Parathyroid adenoma (tissue), 2 donors: ENCODE measurements around the gene PRELP.

Experiments
- H2AFZ ChIP-seq: fragments of 300-600 bp; sonication (generic); one replicate; pipeline ENCODE4 v1.7.0; 2017; ENCODE audit warnings: antibody characterized with exemption, mild to moderate bottlenecking
- H3K27ac ChIP-seq: fragments of 300-600 bp; sonication (generic); one replicate; pipeline ENCODE4 v1.7.0; 2017
- H3K27me3 ChIP-seq: fragments of 300-600 bp; sonication (generic); one replicate; pipeline ENCODE4 v1.7.0; 2017; ENCODE audit warnings: low read length; ENCODE audit not compliant: control insufficient read depth, insufficient read depth
- H3K36me3 ChIP-seq: fragments of 300-600 bp; sonication (generic); one replicate; pipeline ENCODE4 v1.7.0; 2017; ENCODE audit warnings: low read length; ENCODE audit not compliant: control insufficient read depth, insufficient read depth
- H3K4me1 ChIP-seq: fragments of 300-600 bp; sonication (generic); one replicate; pipeline ENCODE4 v1.7.0; 2017; ENCODE audit warnings: control low read depth
- H3K4me2 ChIP-seq: fragments of 300-600 bp; sonication (generic); one replicate; pipeline ENCODE4 v1.7.0; 2017; ENCODE audit warnings: low read length
- H3K4me3 ChIP-seq: fragments of 300-600 bp; sonication (generic); one replicate; pipeline ENCODE4 v1.7.0; 2017; ENCODE audit warnings: low read depth, low read length
- H3K79me2 ChIP-seq: fragments of 300-600 bp; sonication (generic); one replicate; pipeline ENCODE4 v1.7.0; 2017; ENCODE audit warnings: control low read depth
- H3K9ac ChIP-seq: fragments of 300-600 bp; sonication (generic); one replicate; pipeline ENCODE4 v1.7.0; 2017; ENCODE audit warnings: mild to moderate bottlenecking
- H3K9me3 ChIP-seq: fragments of 300-600 bp; sonication (generic); one replicate; pipeline ENCODE4 v1.7.0; 2017; ENCODE audit warnings: low read length; ENCODE audit not compliant: control insufficient read depth
- CTCF ChIP-seq: fragments of 300-600 bp; sonication (generic); IDR thresholded peaks from one replicate; pipeline ENCODE4 v1.7.0; 2017; ENCODE audit warnings: antibody characterized with exemption, mild to moderate bottlenecking
- donor health status: primary hyperparathyroidism.

Gene PRELP

GRCh38 chr1:203480525-203481084 is 5.0 kb downstream of the PRELP start:
- Histone ChIP-seq H2AFZ (no peak overlapping the region), H3K79me2 (no peaks in the 10 kb centered on the region), H3K27ac (no peak overlapping the region), H3K9me3 (no peaks in the 10 kb centered on the region), H3K9ac (no peak overlapping the region), H3K4me3 (no peak overlapping the region), H3K27me3 (no peaks in the 10 kb centered on the region), H3K4me1 (peaks cover 2% of the 10 kb centered on the region), H3K36me3 (no peaks in the 10 kb centered on the region), H3K4me2 (no peak overlapping the region)
- TF ChIP-seq CTCF, result no peak

GRCh38 chr1:203481196-203481595 is 5.6 kb downstream of the PRELP start:
- no peak overlapping the region for H3K4me2 ChIP-seq
- no peak overlapping the region for H2AFZ ChIP-seq
- H3K36me3 ChIP-seq, result no peaks in the 10 kb centered on the region
- H3K9ac ChIP-seq, result no peak overlapping the region
- TF ChIP-seq CTCF, result no peak
- no peak overlapping the region for H3K27ac ChIP-seq
- no peak overlapping the region for H3K4me3 ChIP-seq
- peaks cover 2% of the 10 kb centered on the region for H3K4me1 ChIP-seq
- no peaks in the 10 kb centered on the region for H3K9me3 ChIP-seq
- no peaks in the 10 kb centered on the region for H3K27me3 ChIP-seq
- no peaks in the 10 kb centered on the region for H3K79me2 ChIP-seq

GRCh38 chr1:203486618-203487370 is 11.2 kb downstream of the PRELP start:
- Histone ChIP-seq H3K27me3 (no peaks in the 10 kb centered on the region), H3K36me3 (no peaks in the 10 kb centered on the region), H3K4me1 (no peaks in the 10 kb centered on the region), H3K9me3 (no peaks in the 10 kb centered on the region), H3K4me3 (no peak overlapping the region), H3K4me2 (no peak overlapping the region), H3K27ac (peak overlapping the region; percentile 33), H3K79me2 (no peaks in the 10 kb centered on the region), H3K9ac (no peak overlapping the region), H2AFZ (peak overlapping the region; percentile 86)
- no peak for TF ChIP-seq CTCF

GRCh38 chr1:203488539-203488938 is 12.9 kb downstream of the PRELP start:
- Histone ChIP-seq H3K27me3 (no peaks in the 10 kb centered on the region), H3K4me2 (no peak overlapping the region), H3K9ac (no peak overlapping the region), H2AFZ (no peak overlapping the region), H3K4me1 (no peaks in the 10 kb centered on the region), H3K9me3 (no peaks in the 10 kb centered on the region), H3K79me2 (no peaks in the 10 kb centered on the region), H3K36me3 (no peaks in the 10 kb centered on the region), H3K4me3 (no peak overlapping the region), H3K27ac (no peak overlapping the region)
- TF ChIP-seq CTCF, result no peak

GRCh38 chr1:203490607-203491006 is 15.0 kb downstream of the PRELP start:
- Histone ChIP-seq H2AFZ (no peak overlapping the region), H3K4me3 (no peak overlapping the region), H3K4me2 (no peak overlapping the region), H3K27me3 (no peaks in the 10 kb centered on the region), H3K79me2 (no peaks in the 10 kb centered on the region), H3K27ac (no peak overlapping the region), H3K4me1 (no peaks in the 10 kb centered on the region), H3K9me3 (no peaks in the 10 kb centered on the region), H3K36me3 (no peaks in the 10 kb centered on the region), H3K9ac (no peak overlapping the region)
- TF ChIP-seq CTCF, result no peak
